Measurements from ENCODE around the gene FNIP1.
"Not testable (repeated sequence)": the region's sequence is repeated elsewhere in the genome, so short reads cannot be mapped to it uniquely, and the experiment has no call there.

The FNIP1 gene

GRCh38 chr5:131635684-131636572 lies 160.9 kb downstream of the FNIP1 start:
- DNase-seq, result peak; percentile 75

DNA sequence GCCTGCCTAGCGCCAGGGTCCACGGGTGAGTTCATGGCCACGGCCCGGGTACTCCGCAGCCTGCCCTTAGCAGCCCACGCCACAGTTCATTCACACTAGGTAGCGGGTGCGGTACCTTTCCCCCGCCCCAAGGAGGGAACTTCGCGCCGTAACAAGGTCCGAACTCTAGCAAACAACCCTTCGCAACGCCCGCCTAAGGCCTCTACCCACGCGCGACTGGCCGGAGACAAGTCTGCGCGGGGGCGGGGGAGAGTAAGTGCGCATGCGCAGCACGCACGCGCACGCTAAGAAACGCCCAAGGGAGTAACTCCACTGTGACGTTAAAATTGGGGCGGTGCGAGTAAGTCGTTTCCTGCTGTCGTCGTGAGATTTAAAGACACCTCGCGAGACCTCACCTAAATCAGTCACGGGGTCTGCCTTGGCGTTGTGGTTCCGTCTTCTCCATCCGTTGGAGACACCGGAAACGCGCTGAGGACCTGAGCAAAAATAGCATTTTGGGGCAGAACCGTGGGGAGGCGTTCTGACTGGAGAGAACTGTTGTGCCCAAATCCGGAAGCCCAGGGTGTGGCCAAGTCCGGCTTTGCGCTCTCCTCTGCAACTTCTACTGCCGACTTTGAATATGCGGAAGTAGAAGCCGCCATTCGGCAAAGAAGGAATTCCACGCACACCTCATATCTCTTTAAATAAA lies 161.7 kb downstream of the FNIP1 start, which contains the start of gene RAPGEF6:
Gene RAPGEF6 (minus strand): TSS at position 234 of the 688 bp plus-strand sequence. CDS start 199 bp downstream, at position 35.
- peak; percentile 96 for DNase-seq

GRCh38 chr5:131634666-131634995 lies 162.2 kb downstream of the FNIP1 start:
- DNase-seq, result peak; percentile 84

DNA sequence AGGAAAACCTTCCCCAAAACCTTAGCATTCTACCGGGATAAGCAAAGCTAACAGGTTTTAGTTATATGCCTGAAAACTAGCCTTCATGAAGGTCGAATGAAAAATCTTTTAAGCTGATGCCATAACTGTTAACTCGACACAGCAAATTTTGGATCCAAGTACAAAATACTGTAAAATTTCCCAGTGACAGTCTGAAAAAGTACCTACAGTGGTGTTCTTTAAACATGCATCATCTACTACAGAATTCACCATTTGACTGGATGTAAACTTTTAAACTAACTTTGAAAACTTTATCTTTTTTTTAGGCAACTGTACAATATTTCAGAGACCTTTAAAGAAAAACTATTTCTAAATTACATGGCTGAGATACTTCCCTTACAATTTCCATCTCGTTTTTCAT lies 162.6 kb downstream of the FNIP1 start:
- no peak for DNase-seq

DNA sequence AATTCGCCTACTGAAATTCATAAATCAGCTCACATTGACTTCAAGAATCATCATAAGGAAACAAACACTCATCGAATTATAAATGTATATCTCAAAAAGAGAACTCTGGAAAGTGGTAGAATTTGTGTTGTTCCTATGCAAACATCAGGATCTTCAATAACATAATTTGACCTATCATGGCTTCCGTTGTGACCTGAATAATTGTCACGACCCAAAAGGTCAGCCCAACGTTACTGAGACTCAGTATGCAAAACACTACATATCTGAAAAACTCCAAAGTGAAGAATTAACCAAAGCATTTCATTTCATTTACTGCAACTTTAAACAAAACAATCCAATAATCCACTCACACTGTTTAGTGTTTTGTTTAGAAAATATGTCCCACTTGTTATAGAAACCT lies 163.0 kb downstream of the FNIP1 start:
- DNase-seq, result no peak

DNA sequence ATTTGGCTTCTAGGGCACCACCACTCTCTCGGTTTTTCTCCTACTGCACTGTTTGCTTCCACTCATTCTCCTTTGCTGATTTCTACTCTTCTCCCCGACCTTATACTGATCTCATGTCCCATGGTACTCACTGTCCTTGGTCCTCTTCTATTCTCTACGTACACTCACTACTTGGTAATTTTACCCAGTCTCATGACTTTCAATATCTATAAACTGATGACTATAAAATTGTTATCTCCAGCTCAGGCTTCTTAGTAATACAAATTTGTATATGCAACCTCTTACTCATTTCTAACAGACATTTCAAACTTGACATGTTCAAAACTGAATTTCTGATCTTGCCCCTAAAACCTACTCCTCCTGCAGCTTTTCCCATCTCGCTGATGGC lies 165.9 kb downstream of the FNIP1 start:
- DNase-seq, result no peak

DNA sequence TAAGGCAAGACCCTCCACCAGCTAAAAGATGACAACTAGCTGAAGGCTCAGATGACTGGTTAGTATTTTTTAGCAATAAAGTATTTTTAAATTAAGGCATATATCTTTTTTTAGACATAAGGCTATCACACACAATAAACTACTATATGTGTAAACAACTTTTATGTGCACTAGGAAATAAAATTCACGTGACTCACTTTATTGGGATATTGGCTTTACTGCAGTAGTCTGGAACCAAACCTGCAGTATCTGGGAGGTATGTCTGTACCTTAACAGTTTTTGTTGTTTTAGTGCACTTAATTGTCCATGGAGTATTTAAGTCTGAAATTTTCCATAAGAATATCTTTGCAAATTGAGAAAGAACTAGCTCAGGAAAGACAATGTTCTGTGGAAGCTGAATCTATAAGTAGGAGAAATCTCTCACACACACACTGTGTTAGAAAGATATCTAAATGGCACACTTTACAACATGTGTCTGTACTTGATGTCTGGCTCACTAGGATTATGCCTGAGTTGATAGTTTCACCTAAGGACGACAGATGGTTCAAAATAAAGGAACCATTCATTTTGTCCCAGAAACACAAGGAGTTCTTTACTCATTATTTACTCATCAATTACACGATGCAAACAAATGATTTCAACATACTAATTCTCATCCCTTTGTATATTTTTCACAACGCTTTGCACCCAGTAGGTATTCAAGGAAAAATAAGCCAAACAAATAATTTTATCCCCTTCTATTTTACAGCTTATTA lies 166.4 kb downstream of the FNIP1 start:
- DNase-seq, result no peak

DNA sequence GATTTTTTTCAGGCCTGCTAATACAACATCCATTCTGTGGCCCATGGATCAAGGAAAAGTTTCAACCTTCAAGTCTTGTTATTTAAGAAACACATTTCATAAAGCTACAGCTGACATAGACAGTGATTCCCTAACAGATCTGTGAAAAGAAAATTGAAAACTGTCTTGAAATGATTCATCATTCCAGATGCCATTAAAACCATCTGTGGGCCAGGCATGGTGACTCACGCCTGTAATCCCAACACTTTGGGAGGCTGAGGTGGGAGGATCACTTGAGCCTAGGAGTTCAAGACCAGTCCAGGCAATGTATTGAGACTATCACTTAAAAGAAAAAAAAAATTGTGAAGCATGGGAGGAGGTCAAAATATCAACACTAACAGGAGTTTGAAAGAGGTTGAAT lies 167.8 kb downstream of the FNIP1 start:
- DNase-seq, result no peak

DNA sequence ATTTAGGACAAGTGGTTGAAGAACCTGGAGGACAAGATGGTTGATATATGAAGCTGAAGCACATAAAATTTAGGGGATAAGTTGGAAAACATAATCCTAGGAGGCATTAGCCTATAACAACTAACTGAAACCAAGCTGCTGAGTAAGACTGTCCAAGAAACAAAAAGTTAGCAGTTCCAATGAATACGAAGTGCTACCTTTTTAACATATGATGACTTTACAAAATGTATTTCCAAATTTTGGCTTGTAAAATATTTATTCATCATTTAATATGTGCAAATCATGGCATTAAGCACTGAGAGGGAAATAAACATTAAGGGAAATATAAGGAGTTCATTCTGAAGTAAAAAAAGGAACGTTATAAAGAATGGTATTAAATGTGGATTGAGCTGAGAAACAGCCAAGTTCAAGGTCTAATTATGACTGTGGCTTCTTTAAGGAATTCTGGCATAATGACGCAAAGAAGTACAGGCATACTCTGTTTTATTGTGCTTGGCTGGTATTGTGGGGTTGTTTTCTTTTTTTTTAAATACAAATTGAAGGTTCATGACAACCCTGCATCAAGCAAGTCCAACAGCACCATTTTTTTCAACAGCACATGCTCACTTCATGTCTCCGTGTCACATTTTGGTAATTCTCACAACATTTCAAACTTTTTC lies 169.5 kb downstream of the FNIP1 start:
- DNase-seq, result no peak

- DNase-seq, result no peak
Measured at GRCh38 chr5:131622633-131623032, 174.2 kb downstream of the FNIP1 start.

DNA sequence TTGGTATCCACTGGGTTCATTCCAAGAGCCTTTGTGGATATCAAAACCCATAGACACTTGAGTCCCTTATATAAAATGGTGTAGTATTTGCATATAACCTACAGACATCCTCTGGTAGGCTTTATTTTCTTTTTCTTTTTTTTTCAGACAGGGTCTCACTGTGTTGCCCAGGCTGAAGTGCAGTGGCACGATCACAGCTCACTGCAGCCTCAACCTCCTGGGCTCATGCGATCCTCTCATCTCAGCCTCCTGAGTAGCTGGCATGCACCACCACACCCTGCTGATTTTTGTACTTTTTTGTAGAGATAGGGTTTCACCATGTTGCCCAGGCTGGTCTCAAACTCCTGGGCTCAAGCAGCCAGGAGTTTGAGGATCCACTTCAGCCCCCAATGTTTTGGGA lies 175.7 kb downstream of the FNIP1 start:
- DNase-seq, result not testable (repeated sequence)

GRCh38 chr5:131619102-131619501 lies 177.7 kb downstream of the FNIP1 start:
- DNase-seq, result no peak

DNA sequence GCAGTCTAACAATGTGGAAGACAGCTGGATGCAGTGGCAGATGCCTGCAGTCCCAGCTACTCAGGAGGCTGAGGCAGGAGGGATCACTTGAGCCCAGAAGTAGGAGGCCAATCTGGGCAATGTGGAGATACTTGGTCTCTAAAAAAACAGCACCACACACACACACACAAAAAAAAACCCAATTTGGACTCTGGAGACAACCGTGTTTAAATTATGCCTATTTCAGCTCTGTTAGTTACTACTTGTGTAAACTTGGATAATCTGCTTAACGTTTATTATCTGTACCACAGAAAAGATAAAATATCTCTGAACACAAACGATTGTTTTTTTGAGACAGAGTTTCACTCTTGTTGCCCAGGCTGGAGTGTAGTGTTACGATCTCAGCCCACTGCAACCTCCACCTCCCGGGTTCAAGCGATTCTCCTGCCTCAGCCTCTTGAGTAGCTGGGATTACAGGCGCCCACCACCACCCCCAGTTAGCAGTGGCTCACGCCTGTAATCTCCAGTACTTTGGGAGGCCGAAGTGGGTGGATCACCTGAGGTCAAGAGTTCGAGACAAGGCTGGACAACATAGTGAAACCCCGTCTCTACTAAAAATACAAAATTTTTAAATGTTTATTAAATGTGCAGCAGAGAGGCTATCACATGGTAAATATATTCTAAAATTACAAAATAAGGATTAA lies 179.5 kb downstream of the FNIP1 start:
- DNase-seq, result no peak

DNA sequence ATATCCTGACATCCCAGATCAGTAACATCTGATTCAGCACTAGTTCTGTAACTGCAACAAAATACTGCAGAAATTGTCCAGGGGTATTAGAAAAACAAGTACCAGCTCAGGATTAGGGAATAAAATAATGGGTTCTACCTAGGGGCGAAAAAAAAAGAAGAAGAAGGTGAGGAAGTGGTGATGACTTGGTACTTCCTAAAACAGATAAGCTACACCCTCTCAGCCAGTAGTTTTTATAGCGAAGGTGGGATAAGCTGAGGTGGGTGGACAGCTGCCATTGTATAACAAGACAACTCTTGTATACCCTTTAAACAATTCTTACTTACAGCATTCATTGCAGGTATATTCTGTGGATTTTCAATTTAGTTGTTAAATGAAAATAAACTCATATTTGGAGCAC lies 180.9 kb downstream of the FNIP1 start:
- DNase-seq, result no peak

- DNase-seq, result no peak
Measured at GRCh38 chr5:131613423-131613822, 183.4 kb downstream of the FNIP1 start.

DNA sequence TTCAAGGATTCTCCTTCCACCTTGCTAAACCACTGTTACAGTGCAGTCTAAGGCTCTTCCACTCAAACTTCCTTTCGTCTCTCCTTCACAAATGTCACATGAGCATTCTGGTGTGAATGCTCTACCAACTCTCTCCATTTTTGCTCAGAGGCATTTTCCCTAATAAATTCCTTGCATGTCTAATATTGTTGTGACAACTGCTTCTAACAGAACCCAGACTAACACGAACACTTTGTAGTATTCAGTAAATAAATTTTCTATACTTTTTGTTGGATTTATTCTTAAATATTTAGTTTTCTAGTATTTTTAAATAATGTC lies 185.8 kb downstream of the FNIP1 start:
- DNase-seq, result no peak

DNA sequence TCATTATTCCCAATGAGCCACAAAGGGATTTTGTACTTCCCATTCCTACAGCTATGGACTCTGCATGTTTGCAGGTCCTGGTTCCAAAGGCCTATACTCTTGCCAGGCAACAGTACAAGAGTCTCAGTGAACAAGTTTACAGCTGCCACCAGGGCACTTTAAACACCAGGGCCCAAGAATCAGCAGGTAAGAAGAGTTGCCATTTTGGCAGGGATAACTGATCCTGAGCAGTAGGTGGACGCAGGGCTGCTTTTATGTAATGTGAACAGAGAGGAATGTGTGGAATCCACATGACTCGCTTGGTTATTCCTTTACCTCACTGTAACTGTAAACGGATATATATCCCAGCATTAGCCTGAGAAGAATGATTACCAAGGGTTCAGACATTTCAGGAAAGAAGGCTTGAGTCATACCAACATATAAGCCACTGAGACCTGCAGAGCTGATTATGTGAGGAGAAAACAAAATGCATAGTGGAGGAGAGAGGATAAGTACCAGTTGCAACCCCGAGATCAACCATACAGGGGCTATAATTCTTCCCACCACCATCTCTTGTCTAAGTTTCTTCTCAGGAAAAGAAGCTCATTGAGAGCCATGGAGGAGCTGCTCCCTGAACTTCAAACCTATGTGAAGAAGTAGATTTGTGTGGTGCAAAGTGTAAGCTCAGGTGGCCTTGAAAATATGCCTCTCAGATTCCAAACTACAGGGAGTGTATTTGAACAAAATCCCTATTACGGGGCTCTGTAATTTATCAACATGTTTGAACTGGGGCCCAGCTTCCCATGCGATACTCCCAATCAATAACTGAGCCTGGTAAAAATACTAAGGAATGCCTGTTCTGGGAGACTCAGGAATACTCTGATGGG lies 186.4 kb downstream of the FNIP1 start:
- DNase-seq, result no peak

- no peak for DNase-seq
Measured at GRCh38 chr5:131609774-131610173, 187.0 kb downstream of the FNIP1 start.

- no peak for DNase-seq
Measured at GRCh38 chr5:131608597-131608996, 188.2 kb downstream of the FNIP1 start.

DNA sequence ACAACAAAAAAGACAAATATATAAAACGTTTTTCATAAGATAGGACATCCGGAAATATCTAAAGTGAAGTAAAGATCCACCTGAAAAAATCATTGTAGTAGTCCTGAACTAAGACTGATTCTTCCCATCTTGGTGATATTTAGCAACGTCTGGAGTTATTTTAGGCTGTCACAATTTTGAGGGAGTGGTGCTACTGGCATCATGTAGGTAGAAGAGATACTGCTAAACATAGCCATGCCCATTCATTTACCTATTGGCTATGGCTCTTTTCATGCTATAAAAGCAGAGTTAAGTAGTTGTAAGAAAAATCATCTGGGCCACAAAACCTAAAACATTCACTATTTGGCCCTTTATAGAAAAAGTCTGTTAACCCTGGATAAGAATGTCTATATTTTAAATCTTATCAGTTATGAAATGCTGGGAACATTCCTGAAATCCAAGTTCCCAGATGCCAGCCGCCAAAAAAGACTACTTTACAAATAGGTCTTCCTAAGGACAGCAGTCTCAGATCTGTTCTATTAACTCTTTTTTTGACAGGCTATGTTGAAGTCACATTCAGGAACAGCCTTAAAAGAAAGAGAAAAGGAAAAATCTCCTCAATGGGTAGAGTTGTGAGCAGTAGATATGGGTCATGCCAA lies 188.8 kb downstream of the FNIP1 start:
- DNase-seq, result no peak

- no peak for DNase-seq
Measured at GRCh38 chr5:131607418-131607817, 189.4 kb downstream of the FNIP1 start.
